ENCODE results near the gene BBS7. TPM values are rescaled to one million over a fixed set of nuclear protein-coding genes. Genes with fewer than 3 reads are reported as not detected.

BBS7 gene
- total and polyA plus RNA-seq, 9 of the 15 experiments (the other 6 are each of a cell fraction or from before 2014, with no cell fraction given) = 13.4 to 25.8 (median 16.4) TPM

- TF ChIP-seq MGA (IDR thresholded peaks at IDR 0.05) = no peak
- TF ChIP-seq NR2F6 (CRISPR knock-in tag; IDR thresholded peaks at IDR 0.05) = no peak
- TF ChIP-seq CBX1 (IDR thresholded peaks at IDR 0.05; ENCODE audit: low read depth) = no peak
- no peak for TF ChIP-seq E2F1 (CRISPR knock-in tag; IDR thresholded peaks at IDR 0.05)
- TF ChIP-seq HOXB6 (CRISPR knock-in tag; IDR thresholded peaks at IDR 0.05; ENCODE audit: borderline replicate concordance) = no peak
- peak; percentile 76 to 93; a peak in 3 of 4 replicates for TF ChIP-seq HDAC1 (IDR thresholded peaks at IDR 0.05)
- no peak for TF ChIP-seq ZKSCAN1 (IDR thresholded peaks at IDR 0.05; ENCODE audit: low read depth, low read length)
- TF ChIP-seq CREB3L1 (IDR thresholded peaks at IDR 0.05; ENCODE audit: borderline replicate concordance, low read depth) = no peak
- TF ChIP-seq MBD1 (CRISPR knock-in tag; IDR thresholded peaks at IDR 0.05) = no peak
- TF ChIP-seq SRF (CRISPR knock-in tag; IDR thresholded peaks at IDR 0.05) = no peak
- no peak for TF ChIP-seq NR1H2 (CRISPR knock-in tag; IDR thresholded peaks at IDR 0.05)
Measured at GRCh38 chr4:121794505-121795188, 75.6 kb downstream of the BBS7 start (continued).
